Osteocyte (in vitro differentiated cells): ENCODE results near the gene ICA1. TPM values are rescaled to one million over a fixed set of nuclear protein-coding genes. Genes with fewer than 3 reads are reported as not detected.
"Not testable (repeated sequence)": the region's sequence is repeated elsewhere in the genome, so short reads cannot be mapped to it uniquely, and the experiment has no call there.

Experiments used
- DNase-seq: peaks from one replicate; pipeline ENCODE4 v3.0.0; 2021; ENCODE audit warnings: mixed read lengths; ENCODE audit not compliant: unreplicated experiment; ENCODE audit errors: extremely low spot score
- H3K27ac Mint-ChIP-seq: one replicate; pipeline ENCODE4 v1.8.0; 2021; ENCODE audit warnings: mild to moderate bottlenecking, mixed read lengths; ENCODE audit not compliant: unreplicated experiment
- H3K27me3 Mint-ChIP-seq: one replicate; pipeline ENCODE4 v1.8.0; 2021; ENCODE audit warnings: mixed read lengths; ENCODE audit not compliant: unreplicated experiment
- H3K36me3 Mint-ChIP-seq: one replicate; pipeline ENCODE4 v1.8.0; 2021; ENCODE audit warnings: mixed read lengths; ENCODE audit not compliant: unreplicated experiment
- H3K4me1 Mint-ChIP-seq: one replicate; pipeline ENCODE4 v1.8.0; 2021; ENCODE audit warnings: mixed read lengths; ENCODE audit not compliant: unreplicated experiment
- H3K4me3 Mint-ChIP-seq: one replicate; pipeline ENCODE4 v1.8.0; 2021; ENCODE audit warnings: mild to moderate bottlenecking, moderate library complexity, mixed read lengths; ENCODE audit not compliant: unreplicated experiment
- H3K9me3 Mint-ChIP-seq: one replicate; pipeline ENCODE4 v1.8.0; 2021; ENCODE audit warnings: mixed read lengths; ENCODE audit not compliant: unreplicated experiment
- CTCF ChIP-seq: fragments of 200-600 bp; sonication (generic); IDR thresholded peaks from 2 replicates; pipeline ENCODE4 v1.5.0; 2021; ENCODE audit warnings: antibody characterized with exemption, mild to moderate bottlenecking, moderate library complexity
- total RNA-seq: library from RNA; stranded (reverse); gene quantifications from 2 replicates; pipeline ENCODE4 v1.2.1, GENCODE V29; 2021

Gene ICA1
- total RNA-seq, 1 donor from 2014 or later = 2.2 TPM

- Mint-ChIP-seq H3K27me3 (no peaks in the 10 kb centered on the region), H3K4me3 (no peak overlapping the region), H3K36me3 (no peaks in the 10 kb centered on the region), H3K4me1 (peaks cover 14% of the 10 kb centered on the region), H3K27ac (no peak overlapping the region), H3K9me3 (peaks cover 11% of the 10 kb centered on the region)
- no peak for TF ChIP-seq CTCF
- DNase-seq = no peak
These were observed 158.7 kb downstream of the ICA1 start for GRCh38 chr7:8103282-8103681.

GRCh38 chr7:8101292-8101691 is 160.7 kb downstream of the ICA1 start:
- not testable (repeated sequence) for H3K36me3 Mint-ChIP-seq, H3K4me3 Mint-ChIP-seq, H3K27me3 Mint-ChIP-seq, DNase-seq, H3K27ac Mint-ChIP-seq
- Mint-ChIP-seq H3K9me3 (peaks cover 11% of the 10 kb centered on the region), H3K4me1 (peaks cover 14% of the 10 kb centered on the region)

GRCh38 chr7:8094164-8095140 is 167.5 kb downstream of the ICA1 start:
- H3K27me3 Mint-ChIP-seq = no peaks in the 10 kb centered on the region
- peaks cover 9% of the 10 kb centered on the region for H3K9me3 Mint-ChIP-seq
- H3K4me1 Mint-ChIP-seq = no peaks in the 10 kb centered on the region
- no peak for TF ChIP-seq CTCF
- no peak overlapping the region for H3K27ac Mint-ChIP-seq
- peaks cover 5% of the 10 kb centered on the region for H3K36me3 Mint-ChIP-seq
- no peak for DNase-seq
- H3K4me3 Mint-ChIP-seq = no peak overlapping the region

- Mint-ChIP-seq H3K27me3 (no peaks in the 10 kb centered on the region), H3K4me1 (no peaks in the 10 kb centered on the region), H3K36me3 (peaks cover 8% of the 10 kb centered on the region), H3K4me3 (no peak overlapping the region), H3K27ac (no peak overlapping the region), H3K9me3 (no peaks in the 10 kb centered on the region)
- no peak for DNase-seq
- TF ChIP-seq CTCF = no peak
These were observed 169.8 kb downstream of the ICA1 start for GRCh38 chr7:8092140-8092539.

- Mint-ChIP-seq H3K27ac (no peak overlapping the region), H3K4me1 (no peaks in the 10 kb centered on the region), H3K9me3 (no peaks in the 10 kb centered on the region), H3K36me3 (peaks cover 22% of the 10 kb centered on the region), H3K27me3 (no peaks in the 10 kb centered on the region), H3K4me3 (no peak overlapping the region)
- no peak for DNase-seq
- no peak for TF ChIP-seq CTCF
These were observed 172.8 kb downstream of the ICA1 start for GRCh38 chr7:8089036-8089780.
